ENCODE results near the gene MDM2.

DNA sequence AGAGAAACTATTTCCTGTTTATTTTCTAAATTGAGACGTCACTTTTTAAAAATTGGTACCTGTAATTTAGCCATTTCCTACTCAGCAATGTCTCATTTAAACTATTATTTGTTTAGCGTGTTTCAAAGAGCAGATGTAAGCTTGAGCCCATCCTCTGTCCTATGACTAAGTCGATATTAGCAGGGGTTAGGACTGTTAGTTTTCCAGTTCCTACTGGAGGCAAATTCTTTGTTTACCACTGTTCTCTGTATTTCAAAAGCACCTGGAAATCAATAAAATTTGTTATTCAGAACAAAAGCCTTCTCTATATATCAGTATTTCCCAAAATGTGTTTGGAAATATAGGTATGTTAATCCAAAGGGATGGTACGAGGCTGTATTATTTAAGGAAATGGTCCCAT, 42.4 kb downstream of the MDM2 start:
- TF ChIP-seq, protein P1, sequence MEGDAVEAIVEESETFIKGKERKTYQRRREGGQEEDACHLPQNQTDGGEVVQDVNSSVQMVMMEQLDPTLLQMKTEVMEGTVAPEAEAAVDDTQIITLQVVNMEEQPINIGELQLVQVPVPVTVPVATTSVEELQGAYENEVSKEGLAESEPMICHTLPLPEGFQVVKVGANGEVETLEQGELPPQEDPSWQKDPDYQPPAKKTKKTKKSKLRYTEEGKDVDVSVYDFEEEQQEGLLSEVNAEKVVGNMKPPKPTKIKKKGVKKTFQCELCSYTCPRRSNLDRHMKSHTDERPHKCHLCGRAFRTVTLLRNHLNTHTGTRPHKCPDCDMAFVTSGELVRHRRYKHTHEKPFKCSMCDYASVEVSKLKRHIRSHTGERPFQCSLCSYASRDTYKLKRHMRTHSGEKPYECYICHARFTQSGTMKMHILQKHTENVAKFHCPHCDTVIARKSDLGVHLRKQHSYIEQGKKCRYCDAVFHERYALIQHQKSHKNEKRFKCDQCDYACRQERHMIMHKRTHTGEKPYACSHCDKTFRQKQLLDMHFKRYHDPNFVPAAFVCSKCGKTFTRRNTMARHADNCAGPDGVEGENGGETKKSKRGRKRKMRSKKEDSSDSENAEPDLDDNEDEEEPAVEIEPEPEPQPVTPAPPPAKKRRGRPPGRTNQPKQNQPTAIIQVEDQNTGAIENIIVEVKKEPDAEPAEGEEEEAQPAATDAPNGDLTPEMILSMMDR (IDR thresholded peaks at IDR 0.05) = no peak
- TF ChIP-seq POLR2A (IDR thresholded peaks at IDR 0.05) (no peak), EP300 (IDR thresholded peaks at IDR 0.05) (no peak), POLR2AphosphoS5 (IDR thresholded peaks at IDR 0.05) (no peak)

Data from gastroesophageal sphincter (tissue), 3 donors.